Mucosa of rectum (tissue), 2 donors: ENCODE data around the gene NUP50.
"Not testable (repeated sequence)": the region's sequence is repeated elsewhere in the genome, so short reads cannot be mapped to it uniquely, and the experiment has no call there.

Experiments
- H3K27ac ChIP-seq, 2 donors: one replicate each; pipeline ENCODE4 v1.7.0; 2013; ENCODE audit warnings: inconsistent platforms in 2 of 2, low read depth in 2 of 2, low read length in 2 of 2
- H3K27me3 ChIP-seq, 2 donors: one replicate each; pipeline ENCODE4 v1.7.0; 2013; ENCODE audit warnings: low read length in 2 of 2; ENCODE audit not compliant: control insufficient read depth in 2 of 2, insufficient read depth in 2 of 2
- H3K36me3 ChIP-seq, 2 donors: one replicate each; pipeline ENCODE4 v1.7.0; 2013; ENCODE audit warnings: low read length in 2 of 2; ENCODE audit not compliant: control insufficient read depth in 2 of 2, insufficient read depth in 2 of 2
- H3K4me1 ChIP-seq, 2 donors: one replicate each; pipeline ENCODE4 v1.7.0; 2013; ENCODE audit warnings: low read length in 2 of 2, mild to moderate bottlenecking in 1 of 2; ENCODE audit not compliant: control insufficient read depth in 2 of 2, insufficient read depth in 2 of 2
- H3K4me3 ChIP-seq, 2 donors: one replicate each; pipeline ENCODE4 v1.7.0; 2013; ENCODE audit warnings: low read length in 2 of 2
- H3K9ac ChIP-seq, 2 donors: one replicate each; pipeline ENCODE4 v1.7.0; 2013; ENCODE audit warnings: low read length in 2 of 2, low read depth in 1 of 2, mild to moderate bottlenecking in 1 of 2
- H3K9me3 ChIP-seq, 2 donors: one replicate each; pipeline ENCODE4 v1.7.0; 2013; ENCODE audit warnings: low read length in 2 of 2; ENCODE audit not compliant: control insufficient read depth in 2 of 2
- donor health status: healthy.
- donor health status: Normal muscosa, but diverticular disease.

NUP50 gene

DNA sequence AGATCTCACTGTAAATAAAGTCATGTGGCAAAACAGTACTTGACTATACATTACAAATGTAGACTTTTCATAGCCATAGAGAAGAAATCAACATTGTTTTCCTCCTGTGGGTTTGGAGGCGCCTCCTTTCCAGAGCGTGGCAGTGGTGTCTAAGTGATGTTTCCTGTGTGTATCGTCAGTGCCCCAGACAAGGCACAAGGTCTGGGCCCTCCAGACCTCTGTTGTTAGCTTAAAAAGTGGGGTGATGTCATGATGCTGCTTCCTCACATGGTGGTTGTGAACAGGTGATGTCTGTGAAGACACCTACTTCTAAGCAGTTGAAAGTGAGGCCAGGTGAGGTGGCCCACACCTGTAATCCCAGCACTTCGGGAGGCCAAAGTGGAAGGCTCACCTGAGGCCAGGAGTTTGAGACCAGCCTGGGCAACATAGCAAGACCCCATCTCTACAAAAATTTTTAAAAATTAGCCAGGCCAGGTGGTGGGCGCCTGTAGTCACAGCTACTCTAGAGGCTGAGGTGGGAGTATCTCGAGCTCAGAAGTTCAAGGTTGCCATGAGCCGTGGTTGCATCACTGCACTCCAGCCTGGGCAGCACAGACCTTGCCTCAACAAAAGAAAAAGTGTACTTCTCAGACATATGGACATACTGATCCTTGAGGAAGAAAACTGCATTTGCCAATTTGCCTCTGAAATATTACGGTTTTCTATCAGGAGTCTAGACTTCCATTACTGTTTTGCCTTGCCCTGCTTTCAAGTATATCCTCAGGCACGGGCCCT lies 15.7 kb downstream of the NUP50 start:
- peaks cover 45 to 68% of the 10 kb centered on the region in 2 donors for H3K36me3 ChIP-seq
- H3K27me3 ChIP-seq, result no peaks in the 10 kb centered on the region
- no peak overlapping the region for H3K27ac ChIP-seq
- no peaks in the 10 kb centered on the region for H3K9me3 ChIP-seq
- no peak overlapping the region for H3K9ac ChIP-seq
- H3K4me3 ChIP-seq, result no peak overlapping the region
- H3K4me1 ChIP-seq, result no peaks in the 10 kb centered on the region

DNA sequence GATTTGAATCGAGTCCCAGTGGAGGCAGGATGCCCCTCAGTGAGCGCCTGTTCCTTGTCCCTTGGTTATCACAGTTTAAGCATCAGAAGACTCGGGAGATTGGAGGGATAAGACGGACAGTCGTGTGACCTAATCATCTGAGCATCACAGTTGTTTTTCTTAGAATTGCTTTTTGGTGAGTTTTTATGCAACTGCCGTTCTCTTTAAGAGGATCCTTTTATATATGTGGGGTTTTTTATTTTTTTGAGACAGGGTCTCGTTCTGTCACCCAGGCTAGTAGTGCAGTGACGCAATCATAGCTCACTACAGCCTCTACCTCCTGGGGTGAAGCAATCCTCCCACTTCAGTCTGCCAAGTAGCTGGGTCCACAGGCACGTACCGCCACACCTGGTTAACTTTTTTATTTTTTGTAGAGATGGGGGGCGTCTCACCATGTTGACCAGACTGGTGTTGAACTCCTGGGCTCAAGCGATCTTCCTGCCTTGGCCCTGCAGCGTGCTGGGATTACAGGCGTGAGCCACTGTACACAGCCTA lies 16.5 kb downstream of the NUP50 start:
- Histone ChIP-seq H3K4me1 (no peaks in the 10 kb centered on the region), H3K36me3 (peaks cover 45 to 70% of the 10 kb centered on the region in 2 donors), H3K4me3 (no peak overlapping the region), H3K27me3 (no peaks in the 10 kb centered on the region), H3K9me3 (no peaks in the 10 kb centered on the region), H3K9ac (no peak overlapping the region), H3K27ac (no peak overlapping the region)

DNA sequence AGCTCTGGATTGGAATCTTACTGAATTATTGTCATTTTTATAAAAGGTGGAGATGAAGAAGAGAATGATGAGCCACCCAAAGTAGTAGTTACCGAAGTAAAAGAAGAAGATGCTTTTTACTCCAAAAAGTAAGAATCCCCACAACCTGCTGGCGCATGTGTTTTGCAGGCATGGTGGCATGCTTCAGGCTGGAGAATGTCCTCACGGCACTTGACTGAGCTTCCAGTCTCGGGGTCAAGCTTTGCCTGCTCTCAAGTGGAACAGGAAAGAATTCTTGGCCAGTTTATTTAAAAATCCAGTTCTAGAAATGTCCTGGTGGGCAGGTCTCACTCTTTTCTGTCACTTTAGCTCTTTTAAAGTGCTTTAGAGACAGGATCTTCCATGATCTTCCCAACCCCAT lies 17.5 kb downstream of the NUP50 start:
- Histone ChIP-seq H3K9me3 (no peaks in the 10 kb centered on the region), H3K9ac (no peak overlapping the region), H3K27ac (no peak overlapping the region), H3K36me3 (peaks cover 41 to 70% of the 10 kb centered on the region in 2 donors), H3K4me1 (no peaks in the 10 kb centered on the region), H3K4me3 (no peak overlapping the region), H3K27me3 (no peaks in the 10 kb centered on the region)

DNA sequence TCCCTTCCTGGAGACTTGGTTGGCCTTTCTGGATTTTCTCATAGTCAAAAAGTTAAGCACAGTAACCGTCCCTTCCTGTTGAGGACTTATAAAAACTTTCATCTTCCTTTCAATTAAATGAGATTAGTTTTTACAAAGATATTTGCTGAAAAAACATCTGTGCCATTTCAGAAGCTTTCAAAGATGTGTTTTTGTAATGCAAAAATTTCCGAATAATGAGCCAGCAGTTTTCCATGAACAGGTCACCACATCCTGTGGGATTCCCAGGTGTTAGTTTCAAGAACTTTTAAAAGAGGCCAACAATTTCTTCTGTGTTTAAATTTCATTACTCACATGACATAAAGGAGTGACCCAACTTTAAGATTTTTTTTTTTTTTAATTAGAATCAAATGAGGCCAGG lies 18.0 kb downstream of the NUP50 start:
- peaks cover 40 to 67% of the 10 kb centered on the region in 2 donors for H3K36me3 ChIP-seq
- H3K27ac ChIP-seq, result no peak overlapping the region

DNA sequence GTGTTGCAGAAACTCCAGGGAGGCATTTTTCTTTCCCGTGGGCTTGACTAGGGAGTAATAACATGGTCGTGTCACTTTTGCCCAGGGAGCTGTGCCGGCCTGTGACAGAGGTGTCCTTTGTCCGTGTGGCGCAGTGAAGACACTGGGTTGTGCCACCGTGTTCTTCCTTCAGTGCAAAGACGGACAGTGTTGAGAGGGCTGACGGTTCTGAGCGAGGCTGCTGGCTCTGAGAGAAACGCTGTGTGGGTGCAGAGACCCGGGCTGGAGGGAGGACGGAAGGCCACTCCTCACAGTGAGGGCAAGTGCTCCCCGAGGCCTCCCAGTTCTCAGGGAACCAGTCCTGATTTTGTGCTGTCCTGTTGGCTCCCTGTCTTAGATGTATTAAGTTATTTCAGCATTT lies 20.2 kb downstream of the NUP50 start:
- Histone ChIP-seq H3K27ac (no peak overlapping the region), H3K4me1 (no peaks in the 10 kb centered on the region), H3K9me3 (no peaks in the 10 kb centered on the region), H3K36me3 (peaks cover 33 to 62% of the 10 kb centered on the region in 2 donors), H3K27me3 (no peaks in the 10 kb centered on the region), H3K9ac (no peak overlapping the region), H3K4me3 (no peak overlapping the region)

More for the DNA sequence above, 18.0 kb downstream of the NUP50 start:
- no peaks in the 10 kb centered on the region for H3K27me3 ChIP-seq
- no peak overlapping the region for H3K4me3 ChIP-seq
- H3K9ac ChIP-seq, result no peak overlapping the region
- no peaks in the 10 kb centered on the region for H3K9me3 ChIP-seq
- no peaks in the 10 kb centered on the region for H3K4me1 ChIP-seq

DNA sequence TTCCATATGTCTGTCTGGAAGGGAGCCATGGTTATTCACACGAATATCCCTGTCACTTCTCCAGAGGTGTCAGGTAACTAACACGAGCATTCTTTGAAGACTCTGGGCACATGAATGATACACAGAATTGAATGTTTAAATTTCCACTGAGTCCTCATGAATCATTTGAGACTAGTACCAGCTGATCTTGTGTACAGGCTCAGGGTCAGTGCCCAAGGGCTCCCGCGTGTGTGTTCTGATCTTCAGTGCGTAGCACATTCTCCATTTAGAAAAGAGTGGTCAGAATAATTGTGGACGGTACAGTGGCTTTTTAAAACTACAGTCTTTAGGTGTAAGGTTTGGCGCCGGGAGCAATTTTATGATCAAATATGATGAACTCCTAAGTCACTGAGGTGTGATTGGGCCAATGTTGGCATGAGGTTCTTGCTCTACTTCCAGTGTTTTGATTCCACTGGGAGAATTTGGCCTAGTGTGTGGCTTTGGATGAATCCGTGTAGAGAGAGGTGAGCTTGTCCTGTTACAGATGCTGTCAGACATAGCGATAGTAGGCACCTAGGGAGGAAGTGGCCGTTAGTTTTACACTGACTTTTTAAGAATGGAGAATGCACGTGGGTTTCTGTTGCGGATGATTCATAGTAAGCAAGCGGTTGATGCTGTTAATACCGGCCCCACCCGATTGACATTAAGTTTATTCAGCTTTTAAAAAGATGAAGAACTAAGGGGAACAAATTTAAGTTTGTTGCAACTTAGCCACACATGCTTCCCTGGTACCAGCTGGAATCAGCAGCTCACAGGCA lies 22.2 kb downstream of the NUP50 start:
- Histone ChIP-seq H3K9me3 (no peaks in the 10 kb centered on the region), H3K4me3 (no peak overlapping the region), H3K4me1 (no peaks in the 10 kb centered on the region), H3K9ac (no peak overlapping the region), H3K27ac (no peak overlapping the region), H3K36me3 (peaks cover 22 to 45% of the 10 kb centered on the region in 2 donors), H3K27me3 (no peaks in the 10 kb centered on the region)

DNA sequence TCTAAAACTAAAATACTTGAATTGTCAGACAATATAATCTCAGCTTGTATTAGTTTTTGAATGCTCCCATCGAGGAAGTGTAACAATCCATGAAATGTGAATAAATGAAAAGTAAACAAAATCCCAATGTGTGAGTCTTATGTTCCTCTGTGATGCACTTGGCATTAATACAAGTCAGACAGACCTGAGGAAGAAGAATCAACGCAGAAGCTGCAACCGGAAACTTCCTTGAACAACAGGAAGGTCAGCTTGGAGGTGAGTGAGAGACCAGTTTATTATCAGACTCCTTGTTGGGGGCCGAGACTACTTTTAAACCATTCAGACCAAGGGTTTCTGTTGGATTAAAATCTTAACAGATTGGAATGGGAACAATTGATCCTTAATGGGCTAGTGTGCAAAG lies 24.2 kb downstream of the NUP50 start:
- no peaks in the 10 kb centered on the region for H3K4me1 ChIP-seq
- H3K9ac ChIP-seq, result no peak overlapping the region
- H3K4me3 ChIP-seq, result no peak overlapping the region
- no peak overlapping the region for H3K27ac ChIP-seq
- H3K36me3 ChIP-seq, result peaks cover 16 to 33% of the 10 kb centered on the region in 2 donors
- no peaks in the 10 kb centered on the region for H3K27me3 ChIP-seq
- no peaks in the 10 kb centered on the region for H3K9me3 ChIP-seq

DNA sequence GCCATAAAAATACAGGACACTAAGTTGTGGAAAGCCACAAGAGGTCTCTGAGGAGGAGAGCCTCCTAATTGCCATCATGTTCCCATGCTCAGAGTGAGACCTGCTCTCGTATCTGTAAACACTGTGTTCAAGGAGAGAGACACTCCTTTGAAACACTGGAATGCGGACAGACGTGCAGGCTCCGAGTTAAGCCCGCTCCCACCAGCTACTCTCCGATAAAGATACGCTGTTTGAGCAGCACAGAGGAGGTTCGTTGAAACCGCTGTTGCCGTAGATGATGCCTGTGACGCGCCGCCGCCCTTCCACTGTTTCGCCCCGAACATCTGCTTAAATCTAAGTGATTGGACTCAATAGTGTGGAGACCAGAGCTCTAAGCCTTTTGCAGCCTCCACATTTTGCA lies 25.1 kb downstream of the NUP50 start:
- no peaks in the 10 kb centered on the region for H3K9me3 ChIP-seq
- H3K4me1 ChIP-seq, result no peaks in the 10 kb centered on the region
- no peak overlapping the region for H3K27ac ChIP-seq
- H3K27me3 ChIP-seq, result no peaks in the 10 kb centered on the region
- no peak overlapping the region for H3K4me3 ChIP-seq
- H3K36me3 ChIP-seq, result peaks cover 13 to 27% of the 10 kb centered on the region in 2 donors
- H3K9ac ChIP-seq, result no peak overlapping the region

DNA sequence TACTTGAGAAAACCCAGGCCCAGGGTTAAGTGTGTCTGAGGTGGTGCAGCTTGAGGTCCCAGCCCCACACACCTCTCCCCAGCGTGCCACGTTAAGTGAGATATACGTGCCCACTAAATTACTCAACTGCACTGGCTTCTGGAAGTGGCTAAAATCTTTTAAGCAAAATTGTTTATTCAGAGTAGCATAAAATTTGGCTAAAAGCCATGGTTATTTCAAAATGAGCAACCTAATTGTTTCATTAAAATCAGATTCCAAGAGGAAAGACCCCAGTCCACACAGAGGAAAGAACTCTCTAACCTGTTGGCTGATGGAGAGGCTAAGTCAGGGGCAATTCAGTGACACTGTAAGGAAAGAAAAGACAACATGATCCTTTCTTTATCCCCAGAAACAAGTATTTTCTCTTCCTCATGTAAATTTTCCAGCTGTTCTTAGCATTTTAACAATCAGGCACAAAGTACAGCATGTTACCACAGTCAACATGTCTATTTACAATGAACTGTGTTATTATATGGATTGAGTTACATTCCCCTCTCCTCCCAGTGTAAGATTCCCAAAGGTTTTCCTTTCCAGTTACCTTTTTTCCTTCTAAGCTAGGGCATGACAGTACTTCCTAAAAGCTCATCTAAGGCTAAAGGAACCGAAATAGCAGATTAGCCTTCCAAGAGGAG lies 26.6 kb downstream of the NUP50 start:
- Histone ChIP-seq H3K27me3 (no peaks in the 10 kb centered on the region), H3K27ac (no peak overlapping the region), H3K36me3 (peaks cover 11 to 14% of the 10 kb centered on the region in 2 donors), H3K9ac (no peak overlapping the region), H3K4me1 (no peaks in the 10 kb centered on the region), H3K9me3 (no peaks in the 10 kb centered on the region), H3K4me3 (no peak overlapping the region)

DNA sequence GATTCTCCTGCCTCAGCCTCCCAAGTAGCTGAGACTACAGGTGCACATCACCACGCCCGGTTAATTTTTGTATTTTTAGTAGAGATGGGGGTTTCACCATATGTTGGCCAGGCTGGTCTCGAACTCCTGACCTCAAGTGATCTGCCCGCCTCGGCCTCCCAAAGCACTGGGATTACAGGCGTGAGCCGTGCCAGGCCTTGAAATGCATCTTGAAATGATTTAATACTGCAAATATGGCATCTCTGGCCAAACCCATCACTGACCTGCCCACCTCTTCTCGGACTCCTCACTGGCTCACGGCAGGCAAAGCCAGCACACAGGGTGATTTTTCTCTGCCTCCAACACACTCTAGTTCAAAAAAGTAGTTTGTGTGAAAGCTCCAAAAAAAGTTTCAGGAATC lies 28.0 kb downstream of the NUP50 start:
- not testable (repeated sequence) for H3K4me1 ChIP-seq, H3K9me3 ChIP-seq, H3K36me3 ChIP-seq

More for the DNA sequence above, 28.0 kb downstream of the NUP50 start:
- H3K27ac ChIP-seq, H3K27me3 ChIP-seq, H3K9ac ChIP-seq, H3K4me3 ChIP-seq: not testable (repeated sequence)
